Measurements from ENCODE around the gene IRS4. TPM values are rescaled to one million over a fixed set of nuclear protein-coding genes. Genes with fewer than 3 reads are reported as not detected.

The IRS4 gene
- total and polyA plus RNA-seq, 2 of the 8 experiments (the other 6 are each of a cell fraction or from before 2014, with no cell fraction given), result 3.8 to 14.1 TPM

DNA sequence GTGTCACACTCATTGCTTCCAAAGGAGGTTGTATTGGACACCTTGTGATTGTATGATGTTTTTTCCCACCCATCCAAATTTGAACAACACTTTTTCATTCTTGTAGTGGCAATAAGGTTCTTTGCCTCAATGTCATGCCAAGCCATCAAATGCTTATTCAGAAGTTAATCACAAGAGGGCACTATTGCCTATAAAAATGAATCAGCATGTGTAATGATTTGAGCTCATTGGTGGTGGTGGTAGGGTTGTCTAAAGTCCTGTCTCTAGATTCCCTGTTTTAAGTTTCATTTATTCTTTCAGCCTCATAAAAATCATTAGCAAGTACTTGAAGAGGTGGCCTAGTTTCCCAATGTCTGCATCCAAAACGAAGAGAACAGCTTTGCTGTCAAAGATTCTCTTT, 37.0 kb downstream of the IRS4 start:
- no peak overlapping the region for H2BK5ac ChIP-seq (ENCODE audit: low read depth, low read length)
- H2BK15ac ChIP-seq (ENCODE audit: low read length), result no peak overlapping the region
- H3K27me3 ChIP-seq (replicated peaks in 1 of 4; ENCODE audit: control insufficient read depth in 3 of 4, extremely low read depth in 1 of 4, insufficient read depth in 3 of 4, low read length in 3 of 4), result no peaks in the 10 kb centered on the region
- no peak overlapping the region for H4K8ac ChIP-seq (ENCODE audit: extremely low read depth, insufficient read depth, low read length)
- H3K27ac ChIP-seq (ENCODE audit: low read depth, low read length), result no peak overlapping the region
- ChIA-PET CTCF (ENCODE audit: partially characterized antibody) (interaction anchor here (0.6 to 2.7 kb wide), 15 partner anchors 13 to 915 kb away, joined by 3 to 31 read pairs (median 3); no protein-coding TSS in a partner anchor), POLR2A (ENCODE audit: partially characterized antibody) (interaction anchor here (0.7 to 1.2 kb wide), 4 partner anchors 26 to 37 kb away, joined by 3 to 4 read pairs (median 4); partner anchors contain the start of gene IRS4)
- no peak for TF ChIP-seq GABPA (IDR thresholded peaks at IDR 0.05; ENCODE audit: borderline replicate concordance, insufficient read depth, low read length)
- no peak for TF ChIP-seq CBX8 (IDR thresholded peaks at IDR 0.05; ENCODE audit: borderline replicate concordance, low read depth, low read length)
- TF ChIP-seq, protein P1, sequence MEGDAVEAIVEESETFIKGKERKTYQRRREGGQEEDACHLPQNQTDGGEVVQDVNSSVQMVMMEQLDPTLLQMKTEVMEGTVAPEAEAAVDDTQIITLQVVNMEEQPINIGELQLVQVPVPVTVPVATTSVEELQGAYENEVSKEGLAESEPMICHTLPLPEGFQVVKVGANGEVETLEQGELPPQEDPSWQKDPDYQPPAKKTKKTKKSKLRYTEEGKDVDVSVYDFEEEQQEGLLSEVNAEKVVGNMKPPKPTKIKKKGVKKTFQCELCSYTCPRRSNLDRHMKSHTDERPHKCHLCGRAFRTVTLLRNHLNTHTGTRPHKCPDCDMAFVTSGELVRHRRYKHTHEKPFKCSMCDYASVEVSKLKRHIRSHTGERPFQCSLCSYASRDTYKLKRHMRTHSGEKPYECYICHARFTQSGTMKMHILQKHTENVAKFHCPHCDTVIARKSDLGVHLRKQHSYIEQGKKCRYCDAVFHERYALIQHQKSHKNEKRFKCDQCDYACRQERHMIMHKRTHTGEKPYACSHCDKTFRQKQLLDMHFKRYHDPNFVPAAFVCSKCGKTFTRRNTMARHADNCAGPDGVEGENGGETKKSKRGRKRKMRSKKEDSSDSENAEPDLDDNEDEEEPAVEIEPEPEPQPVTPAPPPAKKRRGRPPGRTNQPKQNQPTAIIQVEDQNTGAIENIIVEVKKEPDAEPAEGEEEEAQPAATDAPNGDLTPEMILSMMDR (IDR thresholded peaks at IDR 0.05; ENCODE audit: control extremely low read depth in 1 of 3, insufficient read depth in 1 of 3, low read depth in 1 of 3, low read length in 3 of 3), result peak in 2 of 3 experiments; percentile 12 to 34; a peak in 2 of 4 replicates
- TF ChIP-seq RAD21 (IDR thresholded peaks at IDR 0.05 in 1 of 2, conservative IDR thresholded peaks at IDR 0.05 in 1 of 2; ENCODE audit: low read depth in 2 of 2, low read length in 2 of 2), result peak; percentile 65 to 67
- TF ChIP-seq PHF8 (conservative IDR thresholded peaks at IDR 0.05; ENCODE audit: low read depth, low read length), result no peak
- no peak for TF ChIP-seq BRCA1 (IDR thresholded peaks at IDR 0.05; ENCODE audit: low read depth, low read length)
- H3K79me2 ChIP-seq (ENCODE audit: control insufficient read depth in 1 of 2, insufficient read depth in 2 of 2, low read length in 2 of 2), result no peaks in the 10 kb centered on the region
- no peak overlapping the region for H2AK5ac ChIP-seq (ENCODE audit: low read depth, low read length)
- H3K14ac ChIP-seq (ENCODE audit: insufficient read length), result no peak overlapping the region
- H3K4me3 ChIP-seq (ENCODE audit: extremely low read depth in 1 of 4, insufficient read depth in 2 of 4, low read depth in 3 of 4, low read length in 4 of 4), result no peak overlapping the region
- H3K9ac ChIP-seq (replicated peaks in 1 of 4; ENCODE audit: extremely low read depth in 1 of 4, low read depth in 3 of 4, low read length in 3 of 4), result no peak overlapping the region
- no peaks in the 10 kb centered on the region for H3K79me1 ChIP-seq (ENCODE audit: low read depth, low read length)
- no peak overlapping the region for H2BK20ac ChIP-seq (ENCODE audit: low read length)
- H3K23me2 ChIP-seq (ENCODE audit: low read depth, low read length), result no peaks in the 10 kb centered on the region
- H3K36me3 ChIP-seq (ENCODE audit: control insufficient read depth in 2 of 4, insufficient read depth in 4 of 4, low read length in 3 of 4), result no peaks in the 10 kb centered on the region; a peak in 1 of 8 replicates
- DNase-seq (ENCODE audit: low read depth in 1 of 2, low spot score in 2 of 2), result no peak
- no peak overlapping the region for H2BK120ac ChIP-seq (replicated peaks; ENCODE audit: low read depth, low read length)
- H4K5ac ChIP-seq (ENCODE audit: insufficient read length, low read depth, low read length), result no peak overlapping the region
- no peak overlapping the region for H3K4ac ChIP-seq (replicated peaks; ENCODE audit: insufficient read length, low read depth, low read length)
- no peaks in the 10 kb centered on the region for H4K20me1 ChIP-seq (replicated peaks in 1 of 2; ENCODE audit: control insufficient read depth in 1 of 2, insufficient read depth in 2 of 2, low read length in 2 of 2)
- peak; percentile 65 for FAIRE-seq
- no peak overlapping the region for H3K56ac ChIP-seq (replicated peaks; ENCODE audit: insufficient read length, low read depth, low read length)
- H4K91ac ChIP-seq (replicated peaks; ENCODE audit: insufficient read length, low read length), result no peak overlapping the region
- H3K4me2 ChIP-seq (ENCODE audit: insufficient read depth in 1 of 2, low read depth in 2 of 2, low read length in 2 of 2), result no peak overlapping the region
- no peaks in the 10 kb centered on the region for H3K4me1 ChIP-seq (replicated peaks in 1 of 4; ENCODE audit: control insufficient read depth in 3 of 4, insufficient read depth in 4 of 4, low read length in 3 of 4)
- no peak overlapping the region for H2AFZ ChIP-seq (ENCODE audit: low read length)
- H2BK12ac ChIP-seq (ENCODE audit: low read depth, low read length), result no peak overlapping the region
- no peak overlapping the region for H3K23ac ChIP-seq (ENCODE audit: insufficient read length)
- WGBS, 2 experiments (ENCODE audit: extremely low coverage in 1 of 2, insufficient coverage in 1 of 2, insufficient read length in 1 of 2, insufficient replicate concordance in 2 of 2, low coverage in 1 of 2, low lambda C conversion rate in 2 of 2, missing lambda C conversion rate in 1 of 2), result 15% methylated on average over 1 of the region's 1 CpG; no CpG with 5 or more reads in 1 of the 2 experiments
- no peak overlapping the region for H3K18ac ChIP-seq (ENCODE audit: extremely low read depth, low read length)
- H3K9me3 ChIP-seq (ENCODE audit: insufficient read depth in 2 of 2, low read depth in 1 of 2, low read length in 1 of 2), result no peaks in the 10 kb centered on the region

All from H1 (cell line).